OCI-M2 (cell line): ENCODE results near the gene LRIT3.

Experiments
- DNase-seq: peaks from one replicate; lab custom pipeline; 2025; ENCODE audit not compliant: unreplicated experiment; lab: John Stamatoyannopoulos, UW

LRIT3 gene

DNA sequence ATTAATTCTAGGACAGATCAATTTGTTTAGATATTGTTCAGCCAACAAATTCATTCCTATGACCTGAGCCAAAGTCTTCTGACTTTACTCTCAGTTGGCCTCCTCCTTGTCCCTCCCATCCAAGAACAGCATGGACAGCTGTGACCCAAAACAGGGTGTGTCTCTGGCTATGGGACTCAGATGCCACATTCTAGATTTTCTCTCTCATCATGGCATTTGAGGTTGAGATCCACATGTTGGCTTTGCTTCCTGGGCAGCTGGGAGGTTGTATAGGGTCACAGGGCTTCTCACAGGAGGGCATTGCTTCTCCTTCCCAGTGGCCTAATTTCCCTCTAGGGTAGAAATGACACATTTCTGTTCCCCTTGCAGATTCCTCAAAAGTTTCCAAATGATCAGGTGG lies 42.2 kb downstream of the LRIT3 start:
- DNase-seq, result no peak

DNA sequence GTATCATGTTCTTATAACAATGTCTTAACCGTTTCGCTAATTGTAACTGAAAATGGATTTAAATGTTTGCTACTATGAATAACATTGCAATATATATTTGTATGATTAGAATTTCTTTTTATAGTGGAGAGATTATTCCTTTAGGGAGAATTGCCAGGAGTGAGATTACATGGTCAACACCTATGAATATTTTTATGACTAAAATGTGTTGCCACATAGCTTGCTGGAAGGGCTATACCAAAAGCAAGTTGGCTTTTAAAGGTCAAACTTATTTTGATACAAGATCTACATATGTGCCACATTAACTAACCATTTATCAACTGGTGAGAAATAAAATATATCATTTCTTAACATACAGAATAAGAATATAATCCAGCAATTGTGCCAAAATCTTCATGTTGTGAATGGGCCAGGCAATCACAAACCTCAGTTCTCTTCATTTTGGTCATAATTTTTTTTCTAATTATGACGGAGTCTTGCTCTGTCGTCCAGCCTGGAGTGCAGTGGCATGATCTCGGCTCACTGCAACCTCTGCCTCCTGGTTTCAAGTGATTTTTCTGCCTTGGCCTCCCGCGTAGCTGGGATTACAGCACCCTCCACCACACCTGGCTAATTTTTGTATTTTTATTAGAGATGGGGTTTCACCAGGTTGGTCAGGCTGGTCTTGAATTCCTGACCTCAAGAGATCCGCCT lies 54.8 kb downstream of the LRIT3 start:
- no peak for DNase-seq

DNA sequence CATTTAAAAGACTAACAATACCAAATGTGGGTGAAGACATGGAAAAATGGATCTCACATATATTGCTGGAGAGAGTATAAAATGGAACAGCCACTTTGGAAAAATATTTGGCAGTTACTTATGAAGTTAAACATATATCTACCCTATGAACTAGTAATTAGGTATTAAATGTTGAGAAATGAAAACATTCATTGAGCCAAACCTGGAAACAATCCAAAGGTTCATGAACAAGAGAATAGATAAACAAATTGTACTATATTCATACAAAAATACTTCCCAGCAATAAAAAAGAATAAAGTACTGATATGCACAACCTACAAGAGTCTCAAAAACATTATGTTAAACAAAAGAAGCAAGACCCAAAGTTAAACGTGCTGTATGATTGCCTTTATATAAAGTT lies 60.8 kb downstream of the LRIT3 start:
- no peak for DNase-seq

DNA sequence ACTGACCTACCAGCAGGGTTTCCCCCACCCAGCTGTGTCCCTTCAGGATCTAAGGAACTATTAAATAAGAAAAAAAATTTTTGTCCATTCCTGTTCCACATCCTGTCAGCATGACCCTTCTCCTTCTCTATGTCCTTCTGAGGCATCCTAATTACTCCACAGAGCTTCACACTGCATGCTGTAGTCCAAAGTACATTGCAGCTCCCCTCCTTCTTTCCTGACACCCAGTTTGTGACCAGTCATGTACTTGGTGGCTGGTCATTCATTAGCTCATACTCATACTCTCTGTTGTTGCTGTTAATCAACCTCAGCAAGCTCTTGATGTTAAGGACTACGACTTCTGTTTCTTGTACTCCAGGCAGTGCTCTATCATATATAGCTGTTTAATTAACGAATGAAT lies 62.3 kb downstream of the LRIT3 start:
- DNase-seq, result no peak

DNA sequence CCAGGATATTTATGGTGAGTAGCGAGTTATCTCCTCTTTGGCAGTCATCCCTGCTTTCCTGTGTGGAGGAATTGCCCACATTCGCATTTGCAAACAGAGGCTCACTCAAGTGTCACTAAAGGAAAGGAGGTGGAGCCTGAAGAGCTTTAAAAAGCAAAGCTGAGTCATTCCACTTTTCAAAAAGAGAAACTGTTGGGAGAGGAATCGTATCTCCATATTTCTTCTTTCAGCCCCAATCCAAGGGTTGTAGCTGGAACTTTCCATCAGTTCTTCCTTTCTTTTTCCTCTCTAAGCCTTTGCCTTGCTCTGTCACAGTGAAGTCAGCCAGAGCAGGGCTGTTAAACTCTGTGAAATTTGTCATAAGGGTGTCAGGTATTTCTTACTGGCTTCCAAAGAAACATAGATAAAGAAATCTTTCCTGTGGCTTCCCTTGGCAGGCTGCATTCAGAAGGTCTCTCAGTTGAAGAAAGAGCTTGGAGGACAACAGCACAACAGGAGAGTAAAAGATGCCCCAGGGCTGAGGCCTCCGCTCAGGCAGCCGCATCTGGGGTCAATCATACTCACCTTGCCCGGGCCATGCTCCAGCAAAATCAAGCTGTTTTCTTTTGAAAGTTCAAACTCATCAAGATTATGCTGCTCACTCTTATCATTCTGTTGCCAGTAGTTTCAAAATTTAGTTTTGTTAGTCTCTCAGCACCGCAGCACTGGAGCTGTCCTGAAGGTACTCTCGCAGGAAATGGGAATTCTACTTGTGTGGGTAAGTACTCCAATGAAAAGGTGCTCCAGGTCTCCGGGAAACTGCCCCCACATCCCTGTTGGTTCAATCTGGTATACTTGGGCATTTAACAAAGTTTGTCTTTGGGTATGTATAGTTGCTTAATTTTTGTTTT lies 65.0 kb downstream of the LRIT3 start, which contains the start of gene EGF:
Gene EGF, plus strand, starts transcription at position 178 of the 890 bp plus-strand sequence. Its CDS starts 453 bp downstream, at position 631.
- DNase-seq, result no peak

DNA sequence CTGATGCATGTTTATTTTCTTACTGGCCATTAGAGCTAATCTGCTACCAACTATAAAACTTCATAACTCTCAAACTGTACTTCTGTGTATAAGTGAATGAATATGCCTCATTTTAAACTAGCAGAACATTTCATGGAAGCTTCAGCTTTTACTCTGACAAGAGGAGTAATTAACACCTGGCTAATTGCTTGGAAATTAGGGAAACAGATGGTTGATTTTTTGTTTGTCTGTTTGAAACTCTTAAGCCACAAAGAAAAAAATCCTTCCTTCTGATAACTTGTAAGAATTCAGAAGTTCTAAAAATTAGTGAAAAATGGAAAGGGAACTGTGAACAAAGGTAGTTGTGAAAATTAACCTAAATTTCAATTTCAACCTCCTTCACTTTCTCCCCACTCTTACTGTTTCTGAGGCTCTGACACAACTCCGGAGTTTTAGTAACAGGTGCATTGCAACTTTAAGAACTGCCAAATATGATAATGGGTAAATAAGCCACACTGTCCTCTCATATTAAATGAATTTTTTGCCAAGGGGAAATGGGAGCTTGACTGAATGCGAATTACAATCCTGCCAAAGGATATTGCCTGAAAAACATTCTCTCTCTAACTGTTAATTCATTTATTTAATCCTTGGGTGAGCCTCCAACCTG lies 65.8 kb downstream of the LRIT3 start:
- DNase-seq, result no peak

DNA sequence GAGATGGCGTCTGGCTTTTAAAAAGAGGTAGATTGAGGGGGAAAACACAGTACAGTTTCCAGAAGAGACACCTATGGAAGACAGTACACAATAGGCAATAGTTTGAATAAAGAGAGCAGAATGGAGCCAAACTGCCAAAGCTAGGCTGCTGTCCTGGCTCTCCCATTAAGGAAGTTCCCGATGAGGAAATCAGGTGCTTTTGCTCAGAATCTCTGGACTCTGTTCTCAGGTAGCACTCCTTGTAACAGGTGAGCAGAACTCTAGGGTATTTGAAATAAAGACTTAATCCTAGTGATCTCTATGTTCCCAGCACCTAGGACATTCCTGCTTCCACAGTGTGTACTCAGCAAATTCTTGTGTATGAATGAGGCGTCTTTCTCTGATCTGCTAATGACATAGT lies 66.4 kb downstream of the LRIT3 start:
- DNase-seq, result no peak

DNA sequence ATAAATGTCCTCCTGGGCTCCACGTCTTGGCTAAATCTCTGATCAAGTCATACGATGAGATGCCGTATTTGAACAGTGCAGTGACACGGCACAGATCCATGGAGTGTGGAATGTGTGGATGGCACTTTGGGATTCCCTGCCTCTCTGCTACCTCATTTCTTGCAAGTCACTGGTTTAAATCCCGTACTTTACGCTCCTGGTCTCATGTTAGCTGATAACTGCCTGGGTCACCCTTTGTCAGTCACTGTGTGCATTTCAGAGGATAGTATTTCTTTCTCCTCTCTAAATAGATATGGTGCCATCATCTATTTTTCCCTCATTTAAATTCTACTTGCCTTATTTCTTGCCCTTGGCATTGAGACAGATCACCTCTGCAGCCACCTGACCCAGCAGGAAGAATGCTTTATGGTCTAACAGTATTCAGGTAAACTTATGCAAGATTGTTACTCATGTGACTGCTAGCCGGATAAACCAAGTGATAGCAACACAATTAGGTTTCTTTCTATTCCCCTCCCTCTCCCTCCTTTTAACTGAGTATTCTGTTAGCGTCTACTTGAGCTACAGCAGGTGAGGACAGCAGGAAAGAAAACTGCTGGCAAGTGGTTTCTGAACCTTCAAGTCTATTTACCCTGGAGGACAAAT lies 67.6 kb downstream of the LRIT3 start:
- DNase-seq, result no peak

DNA sequence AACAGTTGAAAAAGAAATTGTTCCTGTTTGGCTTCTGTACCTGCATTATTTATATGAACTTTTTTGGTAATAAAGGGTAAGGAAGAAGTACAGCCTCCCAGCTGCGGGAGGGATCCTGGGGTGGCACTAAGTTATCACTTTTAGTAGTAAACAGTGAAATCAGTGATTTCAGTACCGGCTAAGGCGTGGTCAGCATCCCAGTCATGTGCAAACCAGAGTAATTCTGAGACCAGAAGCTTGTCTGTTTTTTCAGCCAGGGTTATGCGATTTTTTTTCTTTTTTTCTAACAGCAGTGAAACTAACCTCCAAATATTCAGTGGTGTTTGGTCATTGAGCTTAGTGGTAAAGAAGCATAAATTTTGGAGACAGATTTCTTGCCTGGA lies 68.1 kb downstream of the LRIT3 start:
- DNase-seq, result no peak

DNA sequence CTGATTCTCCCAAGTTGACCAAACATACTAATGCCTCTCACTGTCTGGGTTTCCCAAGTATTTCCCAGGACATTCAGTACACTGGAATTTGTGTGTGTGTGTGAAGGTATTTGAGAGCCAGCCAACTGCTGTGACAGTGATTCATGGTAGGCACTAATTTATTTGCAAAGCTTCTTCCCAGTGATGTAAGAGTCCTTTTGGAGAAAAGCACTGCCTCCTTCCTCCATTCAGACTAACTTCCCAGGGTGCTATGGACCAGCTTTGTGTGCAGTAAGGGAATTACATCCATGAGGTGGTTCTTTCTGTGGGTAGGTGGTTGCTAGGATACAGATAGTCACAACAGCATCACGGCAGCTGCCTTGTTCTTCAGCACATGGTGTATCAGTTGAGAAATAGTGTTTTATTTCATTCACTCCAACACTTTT lies 73.5 kb downstream of the LRIT3 start:
- DNase-seq, result no peak
